ENCODE results near the gene IQCH. TPM values are rescaled to one million over a fixed set of nuclear protein-coding genes. Genes with fewer than 3 reads are reported as not detected.

Gene IQCH
- total RNA-seq, 2 experiments from 2014 or later = 1.2 to 1.7 TPM

GRCh38 chr15:67547064-67547463, 292.5 kb downstream of the IQCH start:
- H3K27me3 Mint-ChIP-seq = no peaks in the 10 kb centered on the region
- ATAC-seq (no peak), DNase-seq (no peak)
- ChIA-PET CTCF (interaction anchor here (1.0 to 1.2 kb wide), 2 partner anchors 14 to 46 kb away, joined by 3 to 4 read pairs; no protein-coding TSS in a partner anchor), POLR2A (no interaction called here)
- peaks cover 36% of the 10 kb centered on the region for H3K4me1 Mint-ChIP-seq (ENCODE audit: low read depth)
- H3K4me3 Mint-ChIP-seq = no peak overlapping the region
- intact Hi-C loops (cut with micrococcal nuclease) = loop anchor here (10.0 kb wide), 1 partner anchor 218 kb away; no protein-coding TSS in a partner anchor
- no peak for TF ChIP-seq CTCF (IDR thresholded peaks at IDR 0.05)
- no peaks in the 10 kb centered on the region for H3K9me3 Mint-ChIP-seq
- H3K36me3 Mint-ChIP-seq (ENCODE audit: low read depth) = peaks cover 16% of the 10 kb centered on the region
- H3K27ac Mint-ChIP-seq = no peak overlapping the region

- intact Hi-C loops (cut with micrococcal nuclease) = loop anchor here (10.0 kb wide), 1 partner anchor 217 kb away; no protein-coding TSS in a partner anchor
- Mint-ChIP-seq H3K4me3 (no peak overlapping the region), H3K27me3 (no peaks in the 10 kb centered on the region), H3K9me3 (no peaks in the 10 kb centered on the region), H3K36me3 (ENCODE audit: low read depth) (peaks cover 16% of the 10 kb centered on the region), H3K4me1 (ENCODE audit: low read depth) (peaks cover 36% of the 10 kb centered on the region), H3K27ac (no peak overlapping the region)
- DNase-seq (no peak), ATAC-seq (no peak)
- POLR2A ChIA-PET = no interaction called here
- no peak for TF ChIP-seq CTCF (IDR thresholded peaks at IDR 0.05)
- CTCF ChIA-PET = interaction anchor here (0.6 to 1.2 kb wide), 2 partner anchors 29 to 45 kb away, joined by 4 read pairs; no protein-coding TSS in a partner anchor
Observed at GRCh38 chr15:67547836-67548235, 293.2 kb downstream of the IQCH start.

GRCh38 chr15:67548236-67548852, 293.8 kb downstream of the IQCH start:
- ATAC-seq = no peak
- no peak overlapping the region for H3K27ac Mint-ChIP-seq
- no peak for DNase-seq
- intact Hi-C loops (cut with micrococcal nuclease) = loop anchor here (10.0 kb wide), 1 partner anchor 216 kb away; no protein-coding TSS in a partner anchor
- peaks cover 16% of the 10 kb centered on the region for H3K36me3 Mint-ChIP-seq (ENCODE audit: low read depth)
- no peak overlapping the region for H3K4me3 Mint-ChIP-seq
- TF ChIP-seq CTCF (IDR thresholded peaks at IDR 0.05) = no peak
- ChIA-PET POLR2A (no interaction called here), CTCF (interaction anchor here (0.6 to 1.2 kb wide), 2 partner anchors 30 to 44 kb away, joined by 4 read pairs; no protein-coding TSS in a partner anchor)
- H3K4me1 Mint-ChIP-seq (ENCODE audit: low read depth) = peaks cover 37% of the 10 kb centered on the region
- H3K9me3 Mint-ChIP-seq = no peaks in the 10 kb centered on the region
- no peaks in the 10 kb centered on the region for H3K27me3 Mint-ChIP-seq

GRCh38 chr15:67548862-67549651, 294.5 kb downstream of the IQCH start:
- H3K27me3 Mint-ChIP-seq = no peaks in the 10 kb centered on the region
- no peak for TF ChIP-seq CTCF (IDR thresholded peaks at IDR 0.05)
- peaks cover 16% of the 10 kb centered on the region for H3K36me3 Mint-ChIP-seq (ENCODE audit: low read depth)
- peaks cover 30% of the 10 kb centered on the region for H3K4me1 Mint-ChIP-seq (ENCODE audit: low read depth)
- DNase-seq = no peak
- CTCF ChIA-PET = interaction anchor here (1.2 kb wide), 1 partner anchor 287 kb away, joined by 3 read pairs; no protein-coding TSS in a partner anchor
- H3K4me3 Mint-ChIP-seq = no peak overlapping the region
- intact Hi-C loops (cut with micrococcal nuclease) = loop anchor here (10.0 kb wide), 1 partner anchor 216 kb away; no protein-coding TSS in a partner anchor
- POLR2A ChIA-PET = no interaction called here
- H3K27ac Mint-ChIP-seq = no peak overlapping the region
- ATAC-seq = no peak
- no peaks in the 10 kb centered on the region for H3K9me3 Mint-ChIP-seq
